Stimulated activated naive CD4-positive, alpha-beta T cell (primary cell): Measurements from ENCODE around the gene GAL3ST2.
"Not testable (repeated sequence)": the region's sequence is repeated elsewhere in the genome, so short reads cannot be mapped to it uniquely, and the experiment has no call there.

Experiments used
- DNase-seq, 6 experiments: peaks; one replicate each; lab custom pipeline; 2025; lab: John Stamatoyannopoulos, UW

The GAL3ST2 gene

GRCh38 chr2:241768850-241769249 is 7.8 kb upstream of the GAL3ST2 start:
- no peak for DNase-seq

GRCh38 chr2:241769819-241770184 is 6.8 kb upstream of the GAL3ST2 start:
- DNase-seq = no peak

GRCh38 chr2:241770185-241770935 is 6.3 kb upstream of the GAL3ST2 start:
- no peak for DNase-seq

GRCh38 chr2:241770936-241771285 is 5.7 kb upstream of the GAL3ST2 start:
- DNase-seq = no peak

GRCh38 chr2:241771286-241772062 is 5.1 kb upstream of the GAL3ST2 start:
- no peak for DNase-seq

- peak in 3 of 6 experiments; percentile 26 to 47 (median 44) for DNase-seq
Measured at GRCh38 chr2:241772063-241772499, 4.5 kb upstream of the GAL3ST2 start.

- DNase-seq = no peak
Measured at GRCh38 chr2:241773511-241774418, 2.9 kb upstream of the GAL3ST2 start.

- no peak for DNase-seq
Measured at GRCh38 chr2:241774419-241775222, 2.0 kb upstream of the GAL3ST2 start.

GRCh38 chr2:241775223-241776177 is 1.1 kb upstream of the GAL3ST2 start:
- no peak for DNase-seq

- no peak for DNase-seq
Measured at GRCh38 chr2:241777170-241777685, 606 bp downstream of the GAL3ST2 start.

- DNase-seq = no peak
Measured at GRCh38 chr2:241777686-241778627, 1.3 kb downstream of the GAL3ST2 start.

GRCh38 chr2:241780939-241781569 is 4.4 kb downstream of the GAL3ST2 start:
- DNase-seq = no peak

- DNase-seq = not testable (repeated sequence)
Measured at GRCh38 chr2:241782053-241782452, 5.4 kb downstream of the GAL3ST2 start.

GRCh38 chr2:241788135-241788534 is 11.5 kb downstream of the GAL3ST2 start:
- DNase-seq = no peak

GRCh38 chr2:241788572-241788971 is 11.9 kb downstream of the GAL3ST2 start:
- no peak for DNase-seq

GRCh38 chr2:241791385-241791784 is 14.8 kb downstream of the GAL3ST2 start:
- DNase-seq = not testable (repeated sequence)

- no peak for DNase-seq
Measured at GRCh38 chr2:241793385-241793784, 16.8 kb downstream of the GAL3ST2 start.

- DNase-seq = no peak
Measured at GRCh38 chr2:241794250-241794823, 17.7 kb downstream of the GAL3ST2 start.
